GM12878 (cell line): ENCODE results near the gene ZSWIM9. TPM values are rescaled to one million over a fixed set of nuclear protein-coding genes. Genes with fewer than 3 reads are reported as not detected.

Experiments
- ATAC-seq: fragments of 200-7000 bp; cut with Tn5 transposase; 3 replicates; pipeline ENCODE4 v1.9.1; 2020; ENCODE audit warnings: mild to moderate bottlenecking, moderate library complexity
- BruUV-seq: library from RNA; stranded (reverse); fragments of 400-500 nt; replicated peaks from 2 replicates; lab custom pipeline; 2021; lab: Mats Ljungman, UMichigan
- CTCF ChIA-PET: fragments of 300-600 bp; sonication (Branson Sonifier 250); formaldehyde crosslinking; extraction: SDS; loops from one replicate; lab custom pipeline; 2021; ENCODE audit warnings: inconsistent platforms; lab: Yijun Ruan, JAX
- POLR2A ChIA-PET: fragments of 350-600 bp; formaldehyde crosslinking; extraction: SDS; loops from one replicate; lab custom pipeline; 2021; ENCODE audit warnings: inconsistent platforms; lab: Charles Lee
- RAD21 ChIA-PET: fragments of 300-600 bp; sonication (Branson Sonifier 250); formaldehyde crosslinking; loops from one replicate; lab custom pipeline; 2023; ENCODE audit warnings: antibody characterized with exemption; ENCODE audit not compliant: unreplicated experiment; lab: Charles Lee
- SMC1A ChIA-PET: fragments of 300-600 bp; sonication (Branson Sonifier 250); formaldehyde crosslinking; loops from one replicate; lab custom pipeline; 2023; ENCODE audit not compliant: unreplicated experiment, uncharacterized antibody; lab: Charles Lee
- DNase-seq: peaks from one replicate; pipeline ENCODE4 v3.0.0-alpha.2; 2011; ENCODE audit warnings: low read depth, low spot score
- FAIRE-seq: peaks from 3 replicates; lab custom pipeline; 2011; peaks lifted over from hg19 to GRCh38; lab: Jason Lieb, UNC
- H2AFZ ChIP-seq: 2 replicates; pipeline ENCODE4 v1.6.0; 2011; ENCODE audit warnings: low read depth, low read length, control low read depth; ENCODE audit not compliant: control insufficient read depth
- H3K27ac ChIP-seq: 2 replicates; pipeline ENCODE4 v1.5.1; 2011; ENCODE audit warnings: control low read depth; ENCODE audit not compliant: control insufficient read depth, insufficient read depth
- H3K27me3 ChIP-seq, 2 experiments: replicated peaks in 1 of 2; 2 replicates each; pipeline versions ENCODE4 v1.6.0 to v1.6.1; 2011; ENCODE audit warnings: low read length in 1 of 2; ENCODE audit not compliant: control insufficient read depth in 2 of 2, insufficient read depth in 2 of 2
- H3K36me3 ChIP-seq, 2 experiments: 2 replicates each; pipeline ENCODE4 v1.5.1; 2011; ENCODE audit warnings: low read length in 1 of 2; ENCODE audit not compliant: control insufficient read depth in 2 of 2, insufficient read depth in 2 of 2
- H3K4me1 ChIP-seq: 2 replicates; pipeline ENCODE4 v1.6.1; 2011; ENCODE audit warnings: mild to moderate bottlenecking, low read length, moderate library complexity, mixed read lengths; ENCODE audit not compliant: control insufficient read depth, insufficient read depth
- H3K4me2 ChIP-seq: 2 replicates; pipeline ENCODE4 v1.6.0; 2011; ENCODE audit warnings: control low read depth; ENCODE audit not compliant: control insufficient read depth, insufficient read depth
- H3K4me3 ChIP-seq: fragments of 200-600 bp; sonication (generic); 2 replicates; pipeline ENCODE4 v1.5.1; 2016
- H3K79me2 ChIP-seq: 2 replicates; pipeline ENCODE4 v1.6.0; 2011; ENCODE audit warnings: low read length; ENCODE audit not compliant: control insufficient read depth, insufficient read depth
- H3K9ac ChIP-seq: 2 replicates; pipeline ENCODE4 v1.8.0; 2011; ENCODE audit warnings: low read length, control low read depth, mixed read lengths; ENCODE audit not compliant: control insufficient read depth, insufficient read depth
- H3K9me3 ChIP-seq: replicated peaks from 3 replicates; pipeline ENCODE4 v1.5.1; 2011; ENCODE audit warnings: mild to moderate bottlenecking, low read length; ENCODE audit not compliant: control insufficient read depth, insufficient read depth
- H4K20me1 ChIP-seq: 2 replicates; pipeline ENCODE4 v1.6.0; 2011; ENCODE audit not compliant: control insufficient read depth, insufficient read depth
- CBX5 ChIP-seq: sonication (generic); IDR thresholded peaks from 2 replicates; pipeline ENCODE4 v1.6.1; 2016; ENCODE audit warnings: low read depth, moderate library complexity, mild to moderate bottlenecking, inconsistent platforms
- CHD2 ChIP-seq: IDR thresholded peaks from 2 replicates; pipeline ENCODE4 v1.6.1; 2011; ENCODE audit warnings: low read depth, low read length, improper control_type of control experiment, borderline replicate concordance
- KDM1A ChIP-seq: fragments of 200-600 bp; sonication (generic); IDR thresholded peaks from 2 replicates; pipeline ENCODE4 v1.6.1; 2016; ENCODE audit warnings: borderline replicate concordance
- MYB ChIP-seq: fragments of 150-350 bp; IDR thresholded peaks from 2 replicates; pipeline ENCODE4 v1.6.1; 2014; ENCODE audit warnings: mild to moderate bottlenecking, low read depth, low read length, borderline replicate concordance
- SKIL ChIP-seq: fragments of 450-650 bp; IDR thresholded peaks from 2 replicates; pipeline ENCODE4 v1.6.1; 2017; ENCODE audit warnings: mild to moderate bottlenecking, low read depth, inconsistent platforms; ENCODE audit not compliant: poor library complexity, severe bottlenecking
- WGBS: methylation state at CpG from one replicate; pipeline ENCODE4 v1.1.6; 2016; ENCODE audit warnings: low lambda C conversion rate; ENCODE audit not compliant: insufficient replicate concordance, insufficient coverage; ENCODE audit errors: missing lambda C conversion rate; 5-methylcytosine and 5-hydroxymethylcytosine counted together
- in situ Hi-C: fragments of 300-500 bp; cut with MboI; formaldehyde crosslinking; loops from 9 replicates; pipeline ENCODE4 v1.14.3; 2018; ENCODE audit warnings: mixed read lengths
- intact Hi-C: fragments of 100-400 bp; cut with micrococcal nuclease; formaldehyde crosslinking; loops from one replicate; pipeline ENCODE4 v1.14.2; 2022; ENCODE audit not compliant: unreplicated experiment
- polyA plus RNA-seq, 11 experiments: library from polyadenylated mRNA; depleted of rRNA in 4 of 11; unstranded in 6 of 11; stranded (reverse) in 5 of 11; fragments of >200 nt; fragmentation: Nextera tagmentation in 4 of 11; fragmentation: Illumina TruSeq in 1 of 11; extraction: Ambion mirVana in 4 of 11; extraction: Trizol in 1 of 11; gene quantifications; 1 replicate in 1 of 11; 2 replicates in 10 of 11; pipeline versions ENCODE4 v1.2.1 to v1.2.3, GENCODE V29; 2011 to 2016; ENCODE audit warnings: inconsistent platforms in 2 of 11, missing spikeins in 2 of 11, low read depth in 1 of 11
- total RNA-seq, 4 experiments: library from RNA; depleted of rRNA in 3 of 4; stranded (reverse); fragments of >200 nt in 3 of 4; fragmentation: Illumina TruSeq in 1 of 4; extraction: Trizol in 1 of 4; gene quantifications; 2 replicates each; pipeline versions ENCODE4 v1.2.1 to v1.2.3, GENCODE V29; 2013 to 2021

The ZSWIM9 gene
- total and polyA plus RNA-seq, 10 of the 15 experiments (the other 5 are each of a cell fraction or from before 2014, with no cell fraction given), result 0.29 to 6.2 (median 1.4) TPM; not detected in 1

- TF ChIP-seq CHD2 (no peak), MYB (no peak), SKIL (no peak)
- TF ChIP-seq, all 136 proteins: peak for 0
These were observed 51.1 kb downstream of the ZSWIM9 start (continued) for GRCh38 chr19:48221628-48222027.

- Histone ChIP-seq H3K9ac (no peak overlapping the region), H4K20me1 (no peaks in the 10 kb centered on the region), H3K9me3 (no peaks in the 10 kb centered on the region), H3K4me3 (no peak overlapping the region)
- POLR2A ChIA-PET, result no interaction called here
- 79% methylated on average over 19 of the region's 19 CpGs for WGBS
- ATAC-seq, result no peak
- SMC1A ChIA-PET, result interaction anchor here (1.6 kb wide), 1 partner anchor 10 kb away, joined by 3 read pairs; no protein-coding TSS in a partner anchor
- TF ChIP-seq CBX5 (no peak), KDM1A (no peak)
- TF ChIP-seq, all 136 proteins: peak for 0
- RAD21 ChIA-PET, result no interaction called here
- FAIRE-seq (no peak), DNase-seq (no peak)
- Histone ChIP-seq H3K27me3 (no peaks in the 10 kb centered on the region), H2AFZ (no peak overlapping the region), H3K4me2 (no peak overlapping the region), H3K79me2 (no peaks in the 10 kb centered on the region), H3K36me3 (peaks cover 4 to 28% of the 10 kb centered on the region in 2 experiments), H3K27ac (no peak overlapping the region), H3K4me1 (no peaks in the 10 kb centered on the region)
- CTCF ChIA-PET, result no interaction called here
- intact Hi-C loops, result no loop called here
- BruUV-seq, result no TSS peak
- in situ Hi-C loops, result no loop called here
These were observed 60.2 kb downstream of the ZSWIM9 start for GRCh38 chr19:48230555-48231129.
